ENCODE results near the gene SETDB1.

The SETDB1 gene

GRCh38 chr1:151013518-151013917 lies 87.4 kb downstream of the SETDB1 start:
- peak; percentile 65 for DNase-seq
- peak overlapping the region; percentile 52 for H3K27ac ChIP-seq
- in situ Hi-C loops (cut with HindIII; ENCODE audit: low pct_ligation_motif_present, low sequenced_read_pairs) = no loop called here
- peak; percentile 12 for TF ChIP-seq CTCF (IDR thresholded peaks at IDR 0.05; ENCODE audit: low read depth, low read length, missing control alignments)
- no peaks in the 10 kb centered on the region for H3K27me3 ChIP-seq (replicated peaks)
- H3K36me3 ChIP-seq (replicated peaks) = no peaks in the 10 kb centered on the region
- no peak overlapping the region for H3K4me3 ChIP-seq (ENCODE audit: low read depth, low read length)
